Calu3 (cell line): ENCODE results near the gene S100A2. TPM values are rescaled to one million over a fixed set of nuclear protein-coding genes. Genes with fewer than 3 reads are reported as not detected.

Source experiments
- BruUV-seq: library from RNA; stranded (reverse); fragments of 400-500 nt; replicated peaks from 2 replicates; lab custom pipeline; 2021; lab: Mats Ljungman, UMichigan
- CTCF ChIA-PET: fragments of 300-600 bp; sonication (Branson Sonifier 250); formaldehyde crosslinking; loops from one replicate; lab custom pipeline; 2022; ENCODE audit warnings: antibody characterized with exemption; lab: Charles Lee
- DNase-seq: peaks from one replicate; pipeline ENCODE4 v3.0.0; 2022
- H3K27ac Mint-ChIP-seq: one replicate; pipeline ENCODE4 v1.8.0; 2022; ENCODE audit warnings: mixed read lengths; ENCODE audit not compliant: unreplicated experiment
- H3K27me3 Mint-ChIP-seq: one replicate; pipeline ENCODE4 v1.8.0; 2022; ENCODE audit warnings: mixed read lengths; ENCODE audit not compliant: unreplicated experiment
- H3K36me3 Mint-ChIP-seq: one replicate; pipeline ENCODE4 v1.8.0; 2022; ENCODE audit warnings: mild to moderate bottlenecking, moderate library complexity, mixed read lengths; ENCODE audit not compliant: insufficient read depth, unreplicated experiment
- H3K4me1 Mint-ChIP-seq: one replicate; pipeline ENCODE4 v1.8.0; 2022; ENCODE audit warnings: mild to moderate bottlenecking, low read depth, mixed read lengths; ENCODE audit not compliant: unreplicated experiment
- H3K4me3 Mint-ChIP-seq: one replicate; pipeline ENCODE4 v1.8.0; 2022; ENCODE audit warnings: mild to moderate bottlenecking, low read depth, moderate library complexity, mixed read lengths; ENCODE audit not compliant: unreplicated experiment
- H3K9me3 Mint-ChIP-seq: one replicate; pipeline ENCODE4 v1.8.0; 2022; ENCODE audit warnings: low read depth, mixed read lengths; ENCODE audit not compliant: unreplicated experiment
- intact Hi-C: fragments of 100-400 bp; cut with micrococcal nuclease; formaldehyde crosslinking; loops from one replicate; pipeline ENCODE4 v1.10.0; 2022; ENCODE audit not compliant: unreplicated experiment
- total RNA-seq: library from RNA; stranded (reverse); gene quantifications from 2 replicates; pipeline ENCODE4 v1.2.3, GENCODE V29; 2022
- TF ChIP-seq, protein P1 (sequence below): fragments of 200-600 bp; IDR thresholded peaks from one replicate; pipeline ENCODE4 v1.8.0; 2022; ENCODE audit warnings: antibody characterized with exemption; ENCODE audit not compliant: unreplicated experiment

The S100A2 gene
- total RNA-seq, 1 experiment from 2014 or later: 11.1 TPM

GRCh38 chr1:153608742-153609584, 43.3 kb upstream of the S100A2 start:
- peaks cover 82% of the 10 kb centered on the region for H3K36me3 Mint-ChIP-seq
- peak overlapping the region; percentile 90 for H3K4me3 Mint-ChIP-seq
- CTCF ChIA-PET: interaction anchor here (0.6 to 1.5 kb wide), 6 partner anchors 19 to 37 kb away, joined by 3 to 6 read pairs (median 4); partner anchors contain the start of genes CHTOP and S100A13
- H3K27me3 Mint-ChIP-seq: no peaks in the 10 kb centered on the region
- peak; percentile 91 for DNase-seq
- TF ChIP-seq, protein P1, sequence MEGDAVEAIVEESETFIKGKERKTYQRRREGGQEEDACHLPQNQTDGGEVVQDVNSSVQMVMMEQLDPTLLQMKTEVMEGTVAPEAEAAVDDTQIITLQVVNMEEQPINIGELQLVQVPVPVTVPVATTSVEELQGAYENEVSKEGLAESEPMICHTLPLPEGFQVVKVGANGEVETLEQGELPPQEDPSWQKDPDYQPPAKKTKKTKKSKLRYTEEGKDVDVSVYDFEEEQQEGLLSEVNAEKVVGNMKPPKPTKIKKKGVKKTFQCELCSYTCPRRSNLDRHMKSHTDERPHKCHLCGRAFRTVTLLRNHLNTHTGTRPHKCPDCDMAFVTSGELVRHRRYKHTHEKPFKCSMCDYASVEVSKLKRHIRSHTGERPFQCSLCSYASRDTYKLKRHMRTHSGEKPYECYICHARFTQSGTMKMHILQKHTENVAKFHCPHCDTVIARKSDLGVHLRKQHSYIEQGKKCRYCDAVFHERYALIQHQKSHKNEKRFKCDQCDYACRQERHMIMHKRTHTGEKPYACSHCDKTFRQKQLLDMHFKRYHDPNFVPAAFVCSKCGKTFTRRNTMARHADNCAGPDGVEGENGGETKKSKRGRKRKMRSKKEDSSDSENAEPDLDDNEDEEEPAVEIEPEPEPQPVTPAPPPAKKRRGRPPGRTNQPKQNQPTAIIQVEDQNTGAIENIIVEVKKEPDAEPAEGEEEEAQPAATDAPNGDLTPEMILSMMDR: no peak
- TSS peak; percentile 77 for BruUV-seq
- peaks cover 53% of the 10 kb centered on the region for H3K4me1 Mint-ChIP-seq
- no peaks in the 10 kb centered on the region for H3K9me3 Mint-ChIP-seq
- intact Hi-C loops: loop anchor here (2.0 kb wide), 1 partner anchor 36 kb away; no protein-coding TSS in a partner anchor
- peak overlapping the region; percentile 71 for H3K27ac Mint-ChIP-seq

GRCh38 chr1:153608089-153608682, 42.5 kb upstream of the S100A2 start:
- Mint-ChIP-seq H3K36me3 (peaks cover 82% of the 10 kb centered on the region), H3K27ac (peak overlapping the region; percentile 71), H3K9me3 (no peaks in the 10 kb centered on the region), H3K4me1 (peaks cover 46% of the 10 kb centered on the region), H3K4me3 (peak overlapping the region; percentile 90), H3K27me3 (no peaks in the 10 kb centered on the region)
- DNase-seq: peak; percentile 83
- TSS peak; percentile 19 for BruUV-seq
- CTCF ChIA-PET: interaction anchor here (0.6 to 1.5 kb wide), 7 partner anchors 8 to 92 kb away, joined by 3 to 6 read pairs (median 3); partner anchors contain the start of genes CHTOP, S100A13 and S100A14
- TF ChIP-seq, protein P1: no peak
- intact Hi-C loops: loop anchor here (2.0 kb wide), 1 partner anchor 35 kb away; no protein-coding TSS in a partner anchor

DNA sequence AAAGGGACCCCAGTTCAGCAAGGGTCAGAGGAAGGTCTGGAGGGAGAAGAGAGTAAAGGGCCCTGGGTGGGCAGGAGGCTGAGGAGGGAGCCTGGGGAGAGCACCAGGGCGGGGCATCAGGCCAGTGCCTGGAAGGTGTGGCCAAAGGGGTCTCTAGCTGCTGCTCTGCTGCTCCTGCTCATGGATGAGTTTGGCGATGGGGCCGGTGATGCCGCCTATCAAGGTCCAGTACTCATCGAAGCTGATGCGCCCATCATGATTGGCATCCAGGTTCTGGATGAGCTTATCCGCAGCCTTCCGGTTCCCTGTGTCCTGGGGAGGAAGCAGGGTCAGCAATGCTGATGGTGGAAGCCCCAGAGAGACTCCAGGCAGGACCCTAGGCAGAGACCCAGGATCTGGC, 41.7 kb upstream of the S100A2 start:
- no peak overlapping the region for H3K27ac Mint-ChIP-seq
- no TSS peak for BruUV-seq
- no peak overlapping the region for H3K4me3 Mint-ChIP-seq
- H3K27me3 Mint-ChIP-seq: no peaks in the 10 kb centered on the region
- TF ChIP-seq, protein P1: no peak
- intact Hi-C loops: no loop called here
- no peaks in the 10 kb centered on the region for H3K9me3 Mint-ChIP-seq
- H3K4me1 Mint-ChIP-seq: peaks cover 46% of the 10 kb centered on the region
- no peak for DNase-seq
- CTCF ChIA-PET: interaction anchor here (0.9 to 1.5 kb wide), 5 partner anchors 9 to 91 kb away, joined by 3 to 6 read pairs (median 5); partner anchors contain the start of genes CHTOP, S100A13 and S100A14
- H3K36me3 Mint-ChIP-seq: peaks cover 74% of the 10 kb centered on the region

- intact Hi-C loops: no loop called here
- TF ChIP-seq, protein P1: no peak
- Mint-ChIP-seq H3K4me1 (peaks cover 36% of the 10 kb centered on the region), H3K27me3 (no peaks in the 10 kb centered on the region), H3K27ac (no peak overlapping the region), H3K9me3 (no peaks in the 10 kb centered on the region), H3K36me3 (peaks cover 70% of the 10 kb centered on the region), H3K4me3 (no peak overlapping the region)
- no TSS peak for BruUV-seq
- no peak for DNase-seq
- CTCF ChIA-PET: interaction anchor here (0.7 to 1.0 kb wide), 2 partner anchors 9 to 25 kb away, joined by 3 read pairs; no protein-coding TSS in a partner anchor
These were observed 40.5 kb upstream of the S100A2 start for GRCh38 chr1:153606194-153606593.
